IMR-90 (cell line): ENCODE results near the gene ZNRF4.

ENCODE experiments used
- CHD1 ChIP-seq: IDR thresholded peaks from 2 replicates; pipeline ENCODE4 v1.6.1; 2012; ENCODE audit warnings: low read depth, low read length, improper control_type of control experiment
- FOS ChIP-seq: fragments of 150-350 bp; IDR thresholded peaks from 2 replicates; pipeline ENCODE4 v1.6.1; 2016; ENCODE audit warnings: low read depth, low read length
- POLR2A ChIP-seq: IDR thresholded peaks from 2 replicates; pipeline ENCODE4 v1.6.1; 2012; ENCODE audit warnings: mild to moderate bottlenecking, low read depth, low read length
- RAD21 ChIP-seq: IDR thresholded peaks from 2 replicates; pipeline ENCODE4 v1.6.1; 2012; ENCODE audit warnings: low read length, improper control_type of control experiment
- RCOR1 ChIP-seq: IDR thresholded peaks from 2 replicates; pipeline ENCODE4 v1.6.1; 2012; ENCODE audit warnings: mild to moderate bottlenecking, low read length, improper control_type of control experiment; ENCODE audit not compliant: insufficient replicate concordance
- RFX5 ChIP-seq: IDR thresholded peaks from 2 replicates; pipeline ENCODE4 v1.8.0; 2012; ENCODE audit warnings: low read depth, mild to moderate bottlenecking, low read length, moderate library complexity
- SMC3 ChIP-seq: fragments of 150-350 bp; IDR thresholded peaks from 2 replicates; pipeline ENCODE4 v1.6.1; 2016; ENCODE audit warnings: low read depth, mild to moderate bottlenecking, antibody characterized with exemption, low read length, moderate library complexity
- TF ChIP-seq, protein P1 (sequence below): conservative IDR thresholded peaks from 2 replicates; pipeline ENCODE4 v1.5.1; 2012; ENCODE audit warnings: mild to moderate bottlenecking, low read depth, low read length, improper control_type of control experiment
- TF ChIP-seq, protein P2 (sequence below): fragments of 150-350 bp; IDR thresholded peaks from 2 replicates; pipeline ENCODE4 v1.6.1; 2016; ENCODE audit warnings: low read depth, mild to moderate bottlenecking, low read length, moderate library complexity, borderline replicate concordance

DNA sequence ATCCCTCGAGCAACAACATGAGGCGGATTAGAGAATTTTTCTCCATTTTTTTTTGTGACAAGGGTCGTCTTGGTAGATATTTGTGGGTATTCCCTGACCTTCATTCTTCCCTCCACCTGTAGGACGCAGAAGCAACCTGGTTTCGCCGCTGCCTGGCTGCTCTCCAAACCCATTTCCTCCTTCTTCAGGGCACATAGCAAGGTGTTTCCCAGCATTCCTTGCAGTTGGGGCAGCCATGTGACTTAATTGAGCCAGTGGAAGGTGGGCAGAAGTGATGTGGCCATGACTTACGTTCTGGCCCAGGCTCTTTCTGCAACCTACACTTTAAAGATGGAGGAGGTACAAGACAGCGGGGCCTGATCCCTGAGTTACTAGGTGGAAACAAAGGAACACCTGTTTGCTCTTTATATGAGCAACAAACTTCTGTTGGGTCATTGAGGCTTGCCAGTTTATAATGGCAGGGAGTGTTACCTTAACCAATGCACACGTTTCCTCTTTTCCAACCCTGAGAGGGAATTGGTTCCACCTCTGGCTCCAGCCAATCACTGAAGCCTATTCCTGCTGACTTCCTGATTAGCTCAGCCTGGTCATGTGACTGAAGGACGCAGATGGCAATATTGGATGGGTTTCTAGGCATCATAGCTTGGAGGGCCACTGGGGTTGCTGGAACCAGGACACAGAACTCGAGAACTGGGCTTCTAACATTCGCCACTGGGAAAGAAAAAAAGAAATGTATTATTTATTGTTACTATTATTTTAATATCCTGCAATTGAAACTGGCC lies 30.8 kb upstream of the ZNRF4 start:
- TF ChIP-seq, protein P1, sequence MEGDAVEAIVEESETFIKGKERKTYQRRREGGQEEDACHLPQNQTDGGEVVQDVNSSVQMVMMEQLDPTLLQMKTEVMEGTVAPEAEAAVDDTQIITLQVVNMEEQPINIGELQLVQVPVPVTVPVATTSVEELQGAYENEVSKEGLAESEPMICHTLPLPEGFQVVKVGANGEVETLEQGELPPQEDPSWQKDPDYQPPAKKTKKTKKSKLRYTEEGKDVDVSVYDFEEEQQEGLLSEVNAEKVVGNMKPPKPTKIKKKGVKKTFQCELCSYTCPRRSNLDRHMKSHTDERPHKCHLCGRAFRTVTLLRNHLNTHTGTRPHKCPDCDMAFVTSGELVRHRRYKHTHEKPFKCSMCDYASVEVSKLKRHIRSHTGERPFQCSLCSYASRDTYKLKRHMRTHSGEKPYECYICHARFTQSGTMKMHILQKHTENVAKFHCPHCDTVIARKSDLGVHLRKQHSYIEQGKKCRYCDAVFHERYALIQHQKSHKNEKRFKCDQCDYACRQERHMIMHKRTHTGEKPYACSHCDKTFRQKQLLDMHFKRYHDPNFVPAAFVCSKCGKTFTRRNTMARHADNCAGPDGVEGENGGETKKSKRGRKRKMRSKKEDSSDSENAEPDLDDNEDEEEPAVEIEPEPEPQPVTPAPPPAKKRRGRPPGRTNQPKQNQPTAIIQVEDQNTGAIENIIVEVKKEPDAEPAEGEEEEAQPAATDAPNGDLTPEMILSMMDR: no peak
- TF ChIP-seq RCOR1: no peak
- TF ChIP-seq POLR2A: no peak
- no peak for TF ChIP-seq RAD21
- TF ChIP-seq SMC3: no peak
- TF ChIP-seq CHD1: no peak
- TF ChIP-seq, protein P2, sequence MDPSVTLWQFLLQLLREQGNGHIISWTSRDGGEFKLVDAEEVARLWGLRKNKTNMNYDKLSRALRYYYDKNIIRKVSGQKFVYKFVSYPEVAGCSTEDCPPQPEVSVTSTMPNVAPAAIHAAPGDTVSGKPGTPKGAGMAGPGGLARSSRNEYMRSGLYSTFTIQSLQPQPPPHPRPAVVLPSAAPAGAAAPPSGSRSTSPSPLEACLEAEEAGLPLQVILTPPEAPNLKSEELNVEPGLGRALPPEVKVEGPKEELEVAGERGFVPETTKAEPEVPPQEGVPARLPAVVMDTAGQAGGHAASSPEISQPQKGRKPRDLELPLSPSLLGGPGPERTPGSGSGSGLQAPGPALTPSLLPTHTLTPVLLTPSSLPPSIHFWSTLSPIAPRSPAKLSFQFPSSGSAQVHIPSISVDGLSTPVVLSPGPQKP: no peak
- TF ChIP-seq RFX5: no peak
- TF ChIP-seq FOS: no peak
